ENCODE measurements around the gene F2.

DNA sequence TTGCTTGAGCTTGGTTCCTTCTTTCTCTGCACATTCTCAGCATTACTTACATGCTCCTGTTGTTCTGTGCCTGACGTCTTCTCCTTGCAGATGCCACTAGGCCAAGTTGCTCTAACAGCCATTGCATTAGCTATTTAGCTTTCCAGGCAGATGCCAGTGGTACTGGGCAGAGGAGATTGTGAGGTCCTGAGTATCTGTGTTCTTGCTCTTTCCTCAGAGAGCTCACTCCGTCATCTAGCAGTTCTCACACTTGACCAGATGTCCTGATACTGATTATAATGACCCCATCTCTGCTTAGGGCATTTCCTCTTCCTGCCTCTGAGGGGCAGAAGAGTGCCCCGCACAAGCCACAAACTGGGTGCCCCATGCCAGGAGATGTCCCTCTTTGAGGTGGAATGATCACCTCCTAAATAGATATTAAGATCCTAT is 49.3 kb upstream of the F2 start:
- no peak for TF ChIP-seq EZH2 (IDR thresholded peaks at IDR 0.05; ENCODE audit: insufficient read depth, poor library complexity, severe bottlenecking)
- TF ChIP-seq EZH2phosphoT487 (IDR thresholded peaks at IDR 0.05; ENCODE audit: insufficient read depth, low read depth), result no peak
